Measurements from ENCODE around the gene MXRA7. TPM values are rescaled to one million over a fixed set of nuclear protein-coding genes. Genes with fewer than 3 reads are reported as not detected.

MXRA7 gene
- total and polyA plus RNA-seq, 2 experiments from 2014 or later: 48.0 to 625 TPM

- H3K9me3 ChIP-seq (ENCODE audit: low read depth): no peaks in the 10 kb centered on the region
- peak overlapping the region; percentile 82 for H2AFZ ChIP-seq
- peaks cover 30% of the 10 kb centered on the region for H3K4me1 ChIP-seq (ENCODE audit: insufficient read depth)
- TF ChIP-seq EZH2 (IDR thresholded peaks at IDR 0.05; ENCODE audit: insufficient read depth, poor library complexity, severe bottlenecking) (no peak), EZH2phosphoT487 (IDR thresholded peaks at IDR 0.05; ENCODE audit: insufficient read depth, low read depth) (no peak)
- H3K27me3 ChIP-seq (replicated peaks; ENCODE audit: insufficient read depth): no peaks in the 10 kb centered on the region
- no peaks in the 10 kb centered on the region for H3K9me2 ChIP-seq (ENCODE audit: insufficient read depth)
- in situ Hi-C loops (cut with MboI): no loop called here
- no peaks in the 10 kb centered on the region for H4K20me1 ChIP-seq (ENCODE audit: insufficient read depth)
- peak overlapping the region; percentile 80 for H3K9ac ChIP-seq
- DNase-seq: peak; percentile 55
- peak overlapping the region; percentile 81 for H3K4me3 ChIP-seq
- no peaks in the 10 kb centered on the region for H3K79me2 ChIP-seq (ENCODE audit: insufficient read depth)
- H3K27ac ChIP-seq: peak overlapping the region; percentile 59
- peaks cover 41% of the 10 kb centered on the region for H3F3A ChIP-seq (ENCODE audit: insufficient read depth)
- WGBS, 2 experiments (ENCODE audit: low coverage in 1 of 2, low lambda C conversion rate in 2 of 2, missing lambda C conversion rate in 2 of 2): 46 to 48% methylated on average over 13 of the region's 13 CpGs
- peaks cover 5% of the 10 kb centered on the region; the same call in 1 of the 2 replicates for H3K36me3 ChIP-seq (ENCODE audit: low read depth)
- H3K4me2 ChIP-seq (ENCODE audit: unreplicated experiment): peak overlapping the region; percentile 87
Observed at GRCh38 chr17:76672270-76672851, 38.4 kb downstream of the MXRA7 start.

- no peak for TF ChIP-seq EZH2 (IDR thresholded peaks at IDR 0.05; ENCODE audit: insufficient read depth, poor library complexity, severe bottlenecking)
- no peak for TF ChIP-seq EZH2phosphoT487 (IDR thresholded peaks at IDR 0.05; ENCODE audit: insufficient read depth, low read depth)
- Histone ChIP-seq H4K20me1 (ENCODE audit: insufficient read depth) (no peaks in the 10 kb centered on the region), H2AFZ (peak overlapping the region; percentile 82), H3K9me2 (ENCODE audit: insufficient read depth) (no peaks in the 10 kb centered on the region), H3K9me3 (ENCODE audit: low read depth) (no peaks in the 10 kb centered on the region), H3K4me1 (ENCODE audit: insufficient read depth) (peaks cover 30% of the 10 kb centered on the region), H3K4me2 (ENCODE audit: unreplicated experiment) (peak overlapping the region; percentile 87), H3K79me2 (ENCODE audit: insufficient read depth) (no peaks in the 10 kb centered on the region), H3F3A (ENCODE audit: insufficient read depth) (peaks cover 41% of the 10 kb centered on the region), H3K9ac (peak overlapping the region; percentile 80), H3K27ac (peak overlapping the region; percentile 59), H3K4me3 (peak overlapping the region; percentile 81), H3K36me3 (ENCODE audit: low read depth) (peaks cover 5% of the 10 kb centered on the region; the same call in 1 of the 2 replicates), H3K27me3 (replicated peaks; ENCODE audit: insufficient read depth) (no peaks in the 10 kb centered on the region)
- WGBS, 2 experiments (ENCODE audit: low coverage in 1 of 2, low lambda C conversion rate in 2 of 2, missing lambda C conversion rate in 2 of 2): 1% methylated on average over 19 of the region's 19 CpGs
- no peak for DNase-seq
- in situ Hi-C loops (cut with MboI): no loop called here
Observed at GRCh38 chr17:76671912-76672262, 38.9 kb downstream of the MXRA7 start.

- TF ChIP-seq EZH2 (IDR thresholded peaks at IDR 0.05; ENCODE audit: insufficient read depth, poor library complexity, severe bottlenecking) (no peak), EZH2phosphoT487 (IDR thresholded peaks at IDR 0.05; ENCODE audit: insufficient read depth, low read depth) (no peak)
- in situ Hi-C loops (cut with MboI): no loop called here
- Histone ChIP-seq H3K79me2 (ENCODE audit: insufficient read depth) (no peaks in the 10 kb centered on the region), H3K4me1 (ENCODE audit: insufficient read depth) (peaks cover 30% of the 10 kb centered on the region), H4K20me1 (ENCODE audit: insufficient read depth) (no peaks in the 10 kb centered on the region), H3K9me2 (ENCODE audit: insufficient read depth) (no peaks in the 10 kb centered on the region), H3K4me2 (ENCODE audit: unreplicated experiment) (peak overlapping the region; percentile 89), H3K9ac (peak overlapping the region; percentile 80), H3K27ac (peak overlapping the region; percentile 59; the same call in 1 of the 2 replicates), H2AFZ (peak overlapping the region; percentile 88), H3K27me3 (replicated peaks; ENCODE audit: insufficient read depth) (no peaks in the 10 kb centered on the region), H3F3A (ENCODE audit: insufficient read depth) (peaks cover 41% of the 10 kb centered on the region), H3K36me3 (ENCODE audit: low read depth) (peaks cover 5% of the 10 kb centered on the region; the same call in 1 of the 2 replicates), H3K4me3 (peak overlapping the region; percentile 81), H3K9me3 (ENCODE audit: low read depth) (no peaks in the 10 kb centered on the region)
- WGBS, 2 experiments (ENCODE audit: low coverage in 1 of 2, low lambda C conversion rate in 2 of 2, missing lambda C conversion rate in 2 of 2): 8 to 10% methylated on average over 32 of the region's 32 CpGs
- DNase-seq: peak; percentile 100
Observed at GRCh38 chr17:76671123-76671911, 39.4 kb downstream of the MXRA7 start.

- Histone ChIP-seq H3K36me3 (ENCODE audit: low read depth) (peaks cover 3% of the 10 kb centered on the region; the same call in 1 of the 2 replicates), H4K20me1 (ENCODE audit: insufficient read depth) (no peaks in the 10 kb centered on the region), H3K27ac (no peak overlapping the region), H2AFZ (peak overlapping the region; percentile 88), H3K9me2 (ENCODE audit: insufficient read depth) (no peaks in the 10 kb centered on the region), H3K9me3 (ENCODE audit: low read depth) (no peaks in the 10 kb centered on the region), H3F3A (ENCODE audit: insufficient read depth) (peaks cover 36% of the 10 kb centered on the region), H3K4me2 (ENCODE audit: unreplicated experiment) (no peak overlapping the region), H3K9ac (no peak overlapping the region), H3K27me3 (replicated peaks; ENCODE audit: insufficient read depth) (no peaks in the 10 kb centered on the region), H3K4me3 (0 out of 2 replicates have a peak overlapping the region, but pooled peaks have one; percentile 81), H3K4me1 (ENCODE audit: insufficient read depth) (peaks cover 30% of the 10 kb centered on the region), H3K79me2 (ENCODE audit: insufficient read depth) (no peaks in the 10 kb centered on the region)
- 27 to 29% methylated on average over 9 of the region's 9 CpGs for WGBS, 2 experiments (ENCODE audit: low coverage in 1 of 2, low lambda C conversion rate in 2 of 2, missing lambda C conversion rate in 2 of 2)
- in situ Hi-C loops (cut with MboI): no loop called here
- TF ChIP-seq EZH2 (IDR thresholded peaks at IDR 0.05; ENCODE audit: insufficient read depth, poor library complexity, severe bottlenecking) (no peak), EZH2phosphoT487 (IDR thresholded peaks at IDR 0.05; ENCODE audit: insufficient read depth, low read depth) (no peak)
- no peak for DNase-seq
Observed at GRCh38 chr17:76670718-76671122, 40.0 kb downstream of the MXRA7 start.
